NCI-H128 (cell line): ENCODE data around the gene CHPT1.
A peak's percentile ranks its signal among the peaks of the same experiment; 100 is the strongest.
"Not testable (repeated sequence)": the region's sequence is repeated elsewhere in the genome, so short reads cannot be mapped to it uniquely, and the experiment has no call there.

Source experiments
- DNase-seq: peaks from one replicate; lab custom pipeline; 2025; ENCODE audit not compliant: unreplicated experiment; lab: John Stamatoyannopoulos, UW

CHPT1 gene

DNA sequence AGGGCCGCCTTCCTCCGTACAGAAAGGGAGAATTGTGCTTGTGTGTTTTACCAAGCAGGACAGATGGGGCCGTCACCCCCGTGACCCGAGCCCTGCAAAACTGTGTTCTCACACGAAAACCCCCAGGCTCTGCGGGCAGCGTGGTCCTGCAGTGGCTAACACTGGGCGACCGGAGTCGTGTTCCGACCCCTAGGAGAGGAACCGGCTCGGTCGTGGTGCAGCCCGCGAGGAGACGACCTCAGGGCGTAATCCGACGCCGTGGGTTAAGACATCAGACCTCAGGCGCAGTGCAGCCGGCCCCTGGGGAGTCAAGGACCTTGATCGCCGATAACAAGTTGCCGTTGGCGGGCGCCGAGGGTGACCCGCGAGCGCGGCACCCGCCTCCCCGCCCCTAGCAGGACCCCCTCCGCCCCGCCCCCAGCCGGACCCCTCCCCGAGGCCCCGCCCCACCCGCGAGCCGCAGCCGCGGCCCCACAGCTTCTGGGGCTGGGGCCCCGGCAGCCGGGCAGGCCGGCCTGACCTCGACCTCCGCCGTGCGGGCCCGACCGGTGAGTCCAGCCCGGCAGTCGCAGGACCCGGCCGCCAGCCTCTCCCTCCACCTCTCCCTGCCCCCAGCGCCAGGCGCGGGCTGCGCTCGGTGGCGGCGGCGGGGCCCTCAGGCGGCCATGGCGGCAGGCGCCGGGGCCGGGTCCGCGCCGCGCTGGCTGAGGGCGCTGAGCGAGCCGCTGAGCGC lies at the start of gene CHPT1:
Gene CHPT1, plus strand, starts transcription at position 444 of the 733 bp plus-strand sequence. Its CDS starts 222 bp downstream, at position 666.
- DNase-seq: peak; percentile 39

DNA sequence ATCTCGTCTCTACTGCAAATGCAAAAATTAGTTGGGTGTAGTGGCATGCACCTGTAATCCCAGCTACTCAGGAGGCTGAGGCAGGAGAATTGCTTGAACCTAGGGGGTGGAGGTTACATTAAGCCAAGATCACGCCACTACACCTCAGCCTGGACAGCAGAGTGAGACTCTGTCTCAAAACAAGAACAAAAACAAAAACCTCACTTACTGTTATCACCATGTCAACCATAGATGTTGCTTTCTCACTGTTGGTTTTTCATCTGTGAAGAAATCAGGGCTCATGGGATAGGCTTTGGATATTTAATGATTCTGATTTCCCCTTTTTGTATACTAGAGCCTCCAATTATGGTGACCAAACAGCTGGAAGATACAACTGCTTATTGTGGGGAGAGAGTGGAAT lies 49.7 kb upstream of the CHPT1 start:
- DNase-seq: no peak

DNA sequence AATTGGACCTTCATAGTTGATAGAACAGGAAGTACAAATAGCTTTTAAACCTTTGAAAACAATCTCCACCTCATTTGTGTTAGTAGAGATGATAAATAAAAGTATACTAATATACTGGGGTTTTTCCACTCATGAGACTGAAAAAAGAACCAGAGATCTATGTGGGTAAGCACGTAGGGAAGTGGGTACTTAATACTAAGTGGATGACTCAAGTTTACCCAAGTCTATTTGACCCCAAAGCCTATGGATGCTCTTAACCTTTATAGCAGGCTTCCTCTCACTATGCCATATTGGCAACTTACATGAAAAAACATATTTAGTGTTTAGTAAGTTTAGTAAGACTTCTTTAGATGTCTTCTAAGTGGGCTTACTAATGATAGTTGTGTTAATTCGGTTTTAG lies 49.2 kb upstream of the CHPT1 start:
- no peak for DNase-seq

DNA sequence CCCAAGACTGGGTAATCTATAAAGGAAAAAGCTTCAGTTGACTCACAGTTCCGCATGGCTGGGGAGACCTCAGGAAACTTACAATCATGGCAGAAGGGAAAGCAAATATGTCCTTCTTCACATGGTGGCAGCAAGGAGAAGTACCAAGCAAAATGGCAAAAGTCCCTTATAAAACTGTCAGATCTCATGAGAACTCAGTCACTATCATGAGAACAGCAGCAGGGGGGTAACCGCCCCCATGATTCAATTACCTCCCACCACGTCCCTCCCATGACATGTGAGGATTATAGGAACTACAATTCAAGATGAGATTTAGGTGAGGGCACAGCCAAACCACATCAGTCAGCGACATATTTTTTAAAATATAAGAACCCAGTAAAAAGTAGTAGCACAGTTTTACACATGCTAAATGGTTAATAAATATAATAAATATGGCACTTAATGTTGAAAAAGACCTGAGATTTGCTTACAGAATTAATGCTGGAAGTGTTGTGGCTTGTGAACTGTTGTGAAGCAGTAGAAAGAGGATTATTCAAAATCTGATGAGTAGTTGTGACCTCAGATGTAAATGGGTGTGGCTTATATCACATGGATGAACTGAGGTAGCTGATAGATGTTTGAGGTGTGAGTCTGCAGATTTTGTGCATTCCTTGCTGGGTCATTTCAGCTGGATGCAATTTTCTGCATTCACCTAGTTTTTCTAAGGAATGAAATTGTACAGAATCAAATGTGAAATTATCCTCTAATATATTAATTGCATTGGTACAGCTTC lies 46.9 kb upstream of the CHPT1 start:
- no peak for DNase-seq

DNA sequence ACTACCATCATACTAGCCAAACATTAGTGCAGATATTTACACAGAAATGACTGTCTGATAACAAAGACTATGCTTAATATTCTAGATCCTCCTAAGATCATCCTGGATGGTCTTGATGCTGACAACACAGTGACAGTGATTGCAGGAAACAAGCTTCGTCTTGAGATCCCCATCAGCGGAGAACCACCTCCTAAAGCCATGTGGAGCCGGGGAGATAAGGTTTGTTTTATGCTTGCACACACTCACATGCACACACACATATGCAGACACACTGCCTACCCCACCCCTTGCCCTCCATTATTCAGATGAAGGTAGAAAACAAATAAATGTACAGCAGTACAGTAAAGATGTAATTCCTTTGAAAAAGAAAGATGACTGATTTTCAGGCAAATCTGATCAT lies 44.4 kb upstream of the CHPT1 start:
- DNase-seq: no peak

DNA sequence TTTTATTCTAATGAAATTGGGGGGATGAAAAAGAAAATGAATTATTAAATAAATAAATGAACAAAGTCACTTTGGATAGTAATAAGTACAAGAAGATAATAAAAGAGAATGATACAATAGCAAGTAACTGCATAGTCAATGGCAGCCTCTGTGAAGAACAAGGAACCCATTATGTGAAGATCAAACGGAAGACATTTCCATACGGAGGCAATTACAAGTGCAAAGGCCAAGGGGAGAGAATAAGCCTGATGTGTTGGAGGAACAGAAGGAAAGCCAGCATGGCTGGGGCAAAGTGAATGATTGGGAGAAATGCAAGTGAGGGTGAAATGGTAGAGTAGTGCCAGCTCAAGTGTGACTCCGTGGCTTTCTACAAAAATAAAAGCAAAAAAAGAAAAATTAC lies 43.9 kb upstream of the CHPT1 start:
- no peak for DNase-seq

DNA sequence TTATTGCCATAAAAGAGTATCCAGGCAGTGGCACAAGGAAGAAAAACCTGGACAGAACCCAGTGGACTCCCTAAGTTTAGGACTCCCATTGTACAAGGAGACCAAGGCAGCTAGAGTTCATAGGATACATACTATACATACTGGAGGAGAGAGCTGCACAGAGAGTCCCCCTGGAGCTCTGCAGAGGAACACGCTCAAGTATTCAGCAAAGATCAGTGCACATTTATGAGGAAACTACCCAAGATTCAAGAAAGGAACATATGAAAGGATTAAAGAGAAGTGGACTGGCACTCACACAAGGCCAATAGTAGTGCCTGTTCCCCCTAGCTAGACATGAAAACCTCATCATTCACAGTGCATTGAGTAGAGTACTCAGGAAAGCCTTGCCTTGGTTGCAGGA lies 43.0 kb upstream of the CHPT1 start:
- DNase-seq: no peak

DNA sequence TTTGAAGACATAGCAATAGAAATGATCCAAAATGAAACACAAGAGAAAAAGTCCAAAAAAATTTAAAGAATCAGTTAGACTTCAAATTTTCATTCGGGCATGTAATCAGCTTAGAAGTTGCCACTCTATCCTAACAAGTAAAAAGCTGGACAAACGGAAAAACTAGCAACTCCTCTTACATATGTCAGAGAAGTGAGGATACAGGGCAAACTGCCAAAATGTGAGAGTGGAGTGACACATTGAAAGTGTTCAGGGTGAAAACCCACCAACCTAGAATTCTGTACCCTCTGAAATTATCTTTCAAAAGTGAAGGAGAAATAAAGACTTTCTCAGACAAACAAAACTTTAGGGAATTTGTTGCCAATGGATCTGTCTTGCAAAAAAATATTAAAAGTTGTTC lies 42.0 kb upstream of the CHPT1 start:
- no peak for DNase-seq

DNA sequence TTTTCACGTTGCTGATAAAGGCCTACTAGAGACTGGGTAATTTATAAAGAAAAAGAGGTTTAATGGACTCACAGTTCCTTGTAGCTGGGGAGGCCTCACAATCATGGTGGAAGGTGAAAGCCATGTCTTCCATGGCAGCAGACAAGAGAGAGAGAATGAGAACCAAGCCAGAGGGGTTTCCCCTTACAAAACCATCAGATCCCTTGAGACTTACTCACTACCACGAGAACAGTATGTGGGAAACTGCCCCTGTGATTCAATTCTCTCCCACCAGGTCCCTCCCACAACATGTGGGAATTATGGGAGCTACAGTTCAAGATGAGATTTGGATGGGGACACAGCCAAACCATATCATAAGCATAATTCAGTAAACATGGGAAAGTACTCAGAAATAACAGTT lies 36.8 kb upstream of the CHPT1 start:
- DNase-seq: not testable (repeated sequence)

DNA sequence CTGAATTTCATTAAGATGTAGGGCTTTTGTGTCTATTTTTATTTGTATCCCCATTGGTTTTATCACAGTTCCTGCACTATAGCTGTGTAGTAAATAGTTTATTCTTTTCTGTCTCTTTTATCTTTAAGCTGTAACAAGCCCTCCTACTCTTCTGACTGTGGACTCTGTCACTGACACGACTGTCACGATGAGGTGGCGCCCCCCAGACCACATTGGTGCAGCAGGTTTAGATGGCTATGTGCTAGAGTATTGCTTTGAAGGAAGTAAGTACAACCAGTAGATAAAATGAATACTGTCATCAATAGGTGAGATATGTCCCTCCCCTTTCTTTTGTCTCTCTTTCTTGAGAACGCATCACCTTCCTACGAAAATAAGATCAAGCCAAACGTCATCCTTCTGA lies 34.1 kb upstream of the CHPT1 start:
- DNase-seq: no peak

DNA sequence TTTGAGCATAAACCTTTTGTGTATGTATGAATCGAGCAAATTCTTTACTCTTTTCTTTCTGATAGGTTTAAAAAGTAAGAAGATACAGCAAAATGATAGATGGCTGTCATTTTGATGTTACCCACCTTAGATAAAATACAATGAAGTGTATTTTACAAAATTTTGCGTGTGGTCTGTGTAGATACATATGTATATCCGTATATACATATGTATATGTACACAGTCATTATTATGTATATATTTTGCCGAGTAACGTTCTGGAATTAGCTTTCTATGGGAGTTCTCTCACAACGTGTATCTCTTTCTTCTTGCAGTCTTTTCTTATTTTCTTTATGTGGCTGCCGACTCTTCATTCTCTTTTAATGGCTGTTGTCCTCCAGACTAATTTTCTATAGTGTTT lies 32.4 kb upstream of the CHPT1 start:
- no peak for DNase-seq

DNA sequence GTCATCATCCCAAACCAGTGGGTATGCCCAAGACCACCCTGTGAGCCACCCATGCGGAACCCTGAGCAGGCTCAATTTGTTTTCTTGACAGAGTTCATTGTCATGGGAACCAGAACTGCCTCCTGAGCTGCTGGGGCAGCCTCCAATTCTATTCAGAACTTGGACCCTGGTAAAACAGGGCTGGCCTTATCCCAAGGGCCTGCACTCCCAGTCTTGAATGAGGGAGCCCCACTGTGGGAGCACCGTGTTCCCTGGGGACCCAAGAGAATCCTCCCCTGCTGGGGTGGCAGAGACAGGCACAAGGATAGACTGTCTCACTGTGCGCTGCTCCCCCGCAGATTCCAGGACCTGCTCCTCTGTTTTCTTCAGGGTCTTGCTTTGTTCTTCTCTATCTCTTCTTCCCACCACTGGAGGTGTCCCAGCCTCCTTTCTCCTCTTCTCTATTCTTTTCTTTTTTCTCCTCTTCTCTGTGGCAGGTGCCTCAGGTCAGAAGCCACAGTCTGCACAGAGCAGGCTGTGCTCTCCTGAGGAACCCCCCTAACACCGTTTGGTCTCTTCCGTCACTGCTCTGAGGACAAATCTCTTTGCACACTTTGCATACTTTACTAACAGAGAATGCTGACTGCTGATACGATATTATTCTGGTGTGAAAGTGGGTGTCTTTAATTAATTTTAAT lies 31.2 kb upstream of the CHPT1 start:
- DNase-seq: no peak

DNA sequence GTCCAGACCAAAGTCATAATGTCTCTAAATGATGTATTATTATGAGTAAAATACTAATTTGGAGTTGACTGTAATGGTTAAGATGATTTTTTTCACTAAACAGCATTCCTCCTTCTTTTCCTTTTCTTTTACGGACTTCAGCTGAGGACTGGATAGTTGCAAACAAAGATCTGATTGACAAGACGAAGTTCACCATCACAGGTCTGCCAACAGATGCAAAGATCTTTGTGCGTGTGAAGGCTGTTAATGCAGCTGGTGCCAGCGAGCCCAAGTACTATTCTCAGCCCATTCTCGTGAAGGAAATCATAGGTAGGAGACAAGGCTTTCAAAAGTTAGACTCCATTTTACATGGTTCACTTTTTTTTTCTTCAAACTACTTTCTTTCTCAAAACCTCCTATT lies 29.8 kb upstream of the CHPT1 start:
- no peak for DNase-seq

DNA sequence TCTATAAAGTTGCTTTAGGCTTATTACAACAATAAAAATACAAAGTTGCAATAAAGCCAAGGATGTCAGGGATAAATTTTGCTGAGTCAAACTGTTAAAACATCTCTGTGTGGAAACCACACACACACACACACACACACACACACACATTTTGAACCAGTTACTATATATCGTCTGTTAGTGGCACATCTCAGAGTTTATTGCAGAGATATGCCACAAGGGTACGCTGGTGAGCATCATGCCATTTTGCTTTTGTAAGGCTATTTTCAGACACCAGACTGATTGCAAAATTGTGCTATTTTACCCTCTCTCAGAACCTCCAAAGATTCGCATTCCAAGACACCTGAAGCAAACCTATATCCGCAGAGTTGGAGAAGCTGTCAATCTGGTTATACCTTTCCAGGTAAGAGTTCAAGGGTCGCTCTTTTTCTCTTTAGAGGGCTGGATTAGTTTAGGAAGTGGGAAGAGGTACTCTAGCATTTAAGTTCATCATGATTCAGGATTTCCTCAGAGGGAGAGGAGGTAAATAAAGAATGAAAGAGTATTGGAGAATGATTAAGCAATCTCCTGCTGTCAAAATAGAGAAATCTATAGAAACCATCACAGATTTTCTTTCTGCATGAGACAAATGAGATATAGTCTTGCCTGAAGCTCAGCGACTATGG lies 27.3 kb upstream of the CHPT1 start:
- no peak for DNase-seq

DNA sequence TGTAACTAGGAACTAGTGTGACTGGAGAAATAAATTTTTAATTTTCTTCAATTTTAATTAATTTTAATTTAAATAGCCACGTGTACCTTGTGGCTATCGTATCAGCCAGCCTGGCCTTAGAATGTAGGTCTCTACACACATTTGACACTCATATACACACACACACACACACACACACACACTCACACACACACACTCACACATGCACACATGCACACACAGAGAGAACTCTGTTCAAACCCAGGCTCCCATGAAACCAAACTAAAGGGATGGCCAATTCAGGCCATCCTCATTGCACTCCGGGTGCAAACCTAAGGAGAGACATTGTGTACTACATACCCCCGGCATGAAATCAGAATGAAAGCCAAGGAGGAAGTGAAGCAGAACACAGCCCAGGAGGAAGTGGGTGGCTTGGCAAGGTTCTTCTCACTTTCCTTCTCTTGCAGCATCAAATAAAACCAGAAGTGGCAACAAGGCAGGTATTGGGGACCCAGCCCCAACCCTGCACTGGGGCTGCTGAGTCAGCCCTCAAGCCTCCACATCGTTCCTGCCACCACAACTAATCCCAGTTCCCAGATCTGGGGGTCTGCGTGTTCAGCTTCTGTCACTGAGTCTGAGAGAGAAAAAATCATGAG lies 26.2 kb upstream of the CHPT1 start:
- DNase-seq: no peak

DNA sequence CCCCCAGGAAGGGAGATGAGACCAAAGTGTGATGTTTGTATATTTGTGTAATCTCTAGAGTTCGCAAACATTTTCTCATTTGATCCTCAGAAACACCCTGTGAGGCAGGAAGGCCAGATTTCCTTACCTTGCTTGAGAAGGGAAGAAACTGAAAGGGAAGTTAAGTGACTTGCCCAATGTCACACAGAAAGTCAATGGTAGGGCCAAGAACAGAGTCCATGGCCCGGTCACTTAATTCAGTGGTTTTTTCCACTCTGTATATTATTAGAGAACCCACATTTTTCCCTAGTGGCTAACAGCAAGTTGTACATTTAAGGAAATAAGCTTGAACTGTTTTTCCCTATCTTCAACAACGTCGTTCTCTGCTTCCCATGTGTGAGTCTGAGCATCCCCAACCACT lies 25.6 kb upstream of the CHPT1 start:
- no peak for DNase-seq

DNA sequence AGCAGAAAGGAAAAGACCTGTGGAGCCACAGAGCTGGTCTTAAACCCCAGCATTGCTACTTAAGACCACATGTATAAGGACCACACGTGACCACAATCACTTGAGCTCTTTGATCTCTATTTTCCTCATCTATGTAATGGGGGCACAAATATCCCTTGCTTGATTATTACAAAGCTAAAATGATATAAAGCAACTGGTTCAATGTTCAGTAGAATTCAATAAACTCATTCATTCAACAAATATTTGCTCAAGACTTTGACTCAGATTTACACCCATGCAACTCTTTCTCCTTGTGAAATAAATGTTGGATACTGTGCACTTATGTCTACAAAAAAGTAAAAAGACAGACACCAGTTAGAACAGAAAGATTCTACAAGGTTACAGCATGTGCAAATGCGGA lies 21.9 kb upstream of the CHPT1 start:
- DNase-seq: no peak

DNA sequence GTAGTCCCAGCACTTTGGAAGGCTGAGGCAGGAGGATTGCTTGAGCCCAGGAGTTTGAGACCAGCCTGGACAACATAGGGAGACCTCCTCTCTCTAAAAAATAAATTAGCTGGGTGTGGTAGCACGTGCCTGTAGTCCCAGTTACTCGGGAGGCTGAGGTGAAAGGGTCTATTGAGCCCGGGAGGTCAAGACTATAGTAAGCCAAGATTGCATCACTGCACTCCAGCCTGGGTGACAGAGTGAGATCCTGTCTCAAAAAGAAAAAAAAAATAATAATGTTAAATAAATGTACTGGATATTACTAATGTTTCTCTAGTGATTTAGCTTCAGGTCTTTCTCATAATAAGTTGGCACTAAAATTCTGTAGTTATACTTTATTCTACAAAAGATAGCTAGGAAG lies 20.9 kb upstream of the CHPT1 start:
- DNase-seq: not testable (repeated sequence)

DNA sequence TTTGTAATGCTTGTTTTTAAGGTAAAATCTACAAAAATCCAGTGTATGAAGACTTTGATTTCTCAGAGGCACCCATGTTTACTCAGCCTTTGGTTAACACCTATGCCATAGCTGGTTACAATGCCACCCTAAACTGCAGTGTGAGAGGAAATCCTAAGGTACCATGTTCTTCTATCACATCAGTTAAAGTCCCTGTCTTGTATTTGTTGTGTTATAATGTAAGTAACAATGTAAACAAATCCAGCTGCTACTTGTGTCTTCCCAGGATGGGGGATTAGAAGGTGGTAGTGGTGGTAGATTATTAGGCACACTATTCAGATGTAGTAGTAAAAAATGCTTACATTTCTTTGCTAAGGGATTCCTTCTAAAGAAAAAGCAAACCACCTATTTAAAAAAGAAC lies 19.4 kb upstream of the CHPT1 start:
- DNase-seq: no peak

DNA sequence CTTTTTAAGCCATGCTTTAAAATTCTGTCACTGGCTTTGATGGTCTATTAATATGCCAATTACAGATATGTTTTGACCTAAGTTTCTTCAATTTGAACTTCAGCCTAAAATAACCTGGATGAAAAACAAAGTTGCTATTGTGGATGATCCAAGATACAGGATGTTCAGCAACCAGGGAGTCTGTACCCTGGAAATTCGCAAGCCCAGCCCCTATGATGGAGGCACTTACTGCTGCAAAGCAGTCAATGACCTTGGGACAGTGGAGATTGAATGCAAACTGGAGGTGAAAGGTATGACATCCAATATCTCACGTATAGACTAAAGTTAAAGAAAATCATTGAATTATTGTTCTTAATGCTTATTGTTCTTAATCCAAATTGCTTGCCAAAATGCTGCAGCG lies 17.2 kb upstream of the CHPT1 start:
- no peak for DNase-seq

DNA sequence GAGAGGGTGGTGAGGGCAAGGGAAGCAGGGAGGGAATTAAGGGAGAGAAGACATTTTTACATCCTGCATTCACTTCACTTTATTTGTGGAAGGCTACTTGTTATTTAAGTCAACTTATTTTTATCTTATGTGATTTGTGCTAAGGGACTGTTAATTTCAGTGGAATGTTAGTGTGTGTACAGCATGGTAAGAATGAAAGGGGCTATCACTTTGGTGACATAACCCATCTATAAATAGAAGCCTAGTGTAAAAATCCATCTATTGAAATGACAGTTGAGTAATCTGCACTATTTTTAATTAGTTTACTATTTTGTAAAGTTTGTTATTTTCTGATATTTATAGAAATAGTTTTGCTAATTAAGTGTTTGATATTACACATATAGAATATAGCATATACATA lies 16.8 kb upstream of the CHPT1 start:
- DNase-seq: no peak
